Smooth muscle cell of the brain vasculature (primary cell): ENCODE data around the gene CNTNAP2.

Experiments used
- DNase-seq: peaks from one replicate; pipeline ENCODE4 v3.0.0-alpha.2; 2012; ENCODE audit warnings: low read depth, low spot score

Gene CNTNAP2

DNA sequence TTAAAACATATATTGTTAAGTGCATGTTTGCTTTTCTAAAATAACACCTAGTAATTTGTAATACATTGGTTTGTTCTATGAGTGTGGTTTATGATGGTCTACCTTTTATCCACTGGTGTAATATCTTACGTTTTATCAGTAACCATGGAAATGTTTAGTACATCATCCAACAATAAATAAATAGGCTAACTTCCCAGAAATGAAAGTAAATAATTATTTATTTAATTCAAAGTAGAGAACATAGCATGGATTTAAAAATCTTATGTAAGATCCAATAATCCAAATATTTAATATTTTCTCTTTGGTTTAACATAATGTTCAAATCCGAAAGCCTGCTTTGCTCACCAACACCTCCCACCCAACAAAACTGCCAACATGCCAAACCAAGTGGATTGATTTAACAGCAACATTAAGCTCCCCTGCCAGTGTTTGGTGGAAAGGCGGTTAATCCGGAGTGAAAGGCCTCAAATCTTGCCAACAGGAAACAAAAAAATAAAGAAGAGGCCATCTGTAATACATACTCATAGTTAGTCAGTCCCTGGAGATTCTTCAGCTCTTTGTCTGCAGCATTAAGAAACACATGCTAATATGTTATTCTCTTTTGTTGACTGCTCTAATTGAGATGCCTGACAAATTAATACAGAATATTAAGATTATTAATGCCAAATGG lies 897.8 kb downstream of the CNTNAP2 start:
- DNase-seq, result no peak

DNA sequence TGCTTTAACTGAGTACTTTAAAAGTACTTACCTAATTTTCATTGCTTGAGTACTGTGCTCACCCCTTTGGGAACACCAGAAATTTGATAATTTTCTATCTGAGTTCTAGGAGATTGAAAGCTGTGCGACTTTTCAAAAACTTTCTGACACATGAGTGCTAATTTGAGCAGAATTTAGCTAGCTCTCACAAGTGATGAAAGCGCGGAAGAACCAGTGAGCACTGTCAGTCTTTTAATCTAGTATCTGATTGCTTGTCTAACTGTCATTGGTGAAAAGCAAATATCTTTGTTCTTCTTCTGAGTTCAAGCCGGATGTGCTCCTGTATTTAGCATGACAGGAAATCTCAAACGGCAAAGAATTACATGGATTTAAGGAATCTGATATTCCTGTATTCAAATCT lies 899.4 kb downstream of the CNTNAP2 start:
- no peak for DNase-seq

DNA sequence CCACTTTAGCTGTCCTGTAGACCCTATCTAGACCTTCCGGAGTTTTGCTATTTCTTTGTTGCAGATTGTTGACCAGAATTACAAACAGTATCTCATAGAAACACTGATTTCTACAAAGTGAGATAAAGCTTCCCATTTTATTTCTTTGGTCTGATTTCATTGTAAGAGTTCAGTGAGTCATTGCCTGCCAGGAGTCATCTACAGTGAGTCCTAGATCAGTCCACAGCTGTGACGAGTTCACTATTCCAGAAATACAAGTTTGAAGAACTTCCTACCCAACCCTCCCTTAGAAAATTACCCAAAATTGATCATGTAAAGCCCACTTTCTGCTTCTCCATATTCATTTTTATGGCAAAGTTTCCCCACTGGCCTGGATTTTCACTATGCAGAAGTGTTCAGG lies 905.5 kb downstream of the CNTNAP2 start:
- DNase-seq, result no peak

DNA sequence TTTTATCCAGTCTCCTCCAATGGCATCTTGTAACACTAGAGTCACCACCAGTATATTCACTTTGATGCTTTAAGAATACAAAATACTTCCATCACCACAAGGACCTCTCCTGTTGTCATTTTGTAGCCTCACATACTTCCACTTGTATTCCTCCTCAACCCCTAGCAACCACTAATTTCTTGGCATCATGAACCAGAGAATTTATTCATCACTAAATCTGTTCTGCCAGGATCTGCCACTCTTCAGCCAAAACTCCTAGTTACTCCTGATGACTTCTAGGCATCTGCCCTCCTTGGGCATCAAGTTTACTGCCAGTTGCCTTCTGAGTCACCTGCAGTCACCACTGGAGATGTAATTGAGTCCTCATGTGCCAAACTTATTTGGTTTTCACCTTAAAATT lies 906.8 kb downstream of the CNTNAP2 start:
- DNase-seq, result no peak

DNA sequence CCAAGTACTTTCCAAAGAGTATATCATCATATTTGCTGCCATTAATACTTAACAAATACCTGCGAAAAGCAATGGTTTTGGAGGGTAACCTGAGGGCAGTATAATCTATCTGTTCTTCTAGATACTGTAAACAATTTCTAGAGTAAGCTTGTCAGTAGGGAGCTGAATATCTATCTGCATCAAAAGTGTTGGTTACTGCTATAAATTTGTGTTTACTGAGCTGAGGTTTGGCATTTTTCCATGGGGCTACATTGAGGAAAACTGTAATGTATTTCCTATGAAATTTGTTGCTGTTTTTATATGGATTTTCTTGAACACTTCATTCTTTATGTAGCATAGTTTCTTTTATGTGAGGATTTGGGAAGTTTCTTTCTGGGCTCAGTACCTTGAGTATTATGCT lies 913.4 kb downstream of the CNTNAP2 start:
- DNase-seq, result no peak

DNA sequence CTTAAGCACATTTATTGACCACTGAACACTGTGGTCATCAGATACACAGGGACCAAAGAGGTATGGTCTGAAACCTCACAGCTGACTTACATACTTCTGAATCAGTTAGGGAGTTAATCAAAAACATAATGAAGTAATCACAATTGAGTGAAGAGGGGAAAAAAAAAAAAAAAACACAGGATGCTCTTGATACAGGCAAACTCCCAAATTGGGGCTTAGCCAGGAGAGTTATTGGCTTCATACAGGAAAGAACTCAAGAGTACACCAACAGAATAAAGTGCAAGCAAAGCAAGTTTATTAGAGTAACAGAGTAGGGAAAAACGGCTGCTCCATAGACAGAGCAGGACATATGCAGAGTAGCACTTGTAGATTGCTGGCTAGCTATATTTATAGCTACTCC lies 917.0 kb downstream of the CNTNAP2 start:
- DNase-seq, result no peak

DNA sequence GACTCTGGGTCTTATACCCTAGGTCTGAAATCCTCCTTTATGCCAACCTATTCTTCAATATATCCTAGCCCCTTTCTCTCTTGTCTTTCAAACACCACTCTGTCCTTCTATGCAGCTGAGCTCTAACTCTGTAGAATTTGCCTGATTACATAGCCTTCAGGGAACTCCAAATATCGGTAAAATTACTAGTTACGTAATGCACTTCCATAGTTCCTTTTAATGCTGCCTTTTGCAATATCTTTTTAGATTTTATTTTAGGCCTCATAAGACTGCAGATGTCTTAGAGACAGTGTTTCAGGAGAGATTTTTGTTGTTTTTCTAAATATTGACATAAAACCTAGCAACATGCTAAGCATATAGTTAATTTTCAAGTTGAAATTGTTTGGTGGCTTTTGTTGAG lies 924.8 kb downstream of the CNTNAP2 start:
- DNase-seq, result no peak

DNA sequence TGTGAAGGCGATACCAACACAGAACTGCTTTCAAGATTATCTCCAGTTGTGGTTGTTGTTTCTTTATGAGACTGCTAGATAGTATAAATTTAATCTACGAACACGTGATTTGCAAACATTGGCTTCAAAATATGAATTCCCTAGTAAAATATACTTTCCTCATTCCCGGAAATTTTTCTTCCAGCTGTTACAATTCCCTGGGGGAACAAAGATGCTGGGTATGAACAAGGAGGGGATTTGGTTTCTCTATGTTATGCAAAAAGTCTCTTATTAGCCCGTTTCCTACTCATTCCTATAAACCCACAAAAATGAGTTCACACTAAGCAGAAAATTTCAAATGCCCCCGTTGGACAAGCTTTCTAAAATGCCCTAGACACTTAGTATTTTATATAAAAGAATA lies 928.3 kb downstream of the CNTNAP2 start:
- no peak for DNase-seq

DNA sequence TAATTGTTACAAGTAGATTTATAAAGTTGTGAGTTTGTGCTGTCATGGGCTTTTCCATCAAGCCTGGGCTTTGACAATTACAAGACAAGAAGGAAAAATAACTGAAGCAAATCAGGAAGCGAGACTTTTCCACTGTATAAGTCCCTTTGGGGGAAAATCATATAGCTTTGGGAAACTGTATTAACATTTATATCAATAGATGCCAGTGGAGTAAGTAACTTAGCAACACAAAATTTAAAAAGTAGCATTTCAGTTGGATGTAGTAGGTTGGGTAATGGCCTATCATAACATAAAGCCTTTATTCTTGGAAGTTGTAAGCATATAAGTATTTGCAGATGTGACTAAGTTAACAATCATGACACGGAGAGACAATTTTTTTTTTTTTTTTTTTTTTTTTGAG lies 931.1 kb downstream of the CNTNAP2 start:
- DNase-seq, result no peak

DNA sequence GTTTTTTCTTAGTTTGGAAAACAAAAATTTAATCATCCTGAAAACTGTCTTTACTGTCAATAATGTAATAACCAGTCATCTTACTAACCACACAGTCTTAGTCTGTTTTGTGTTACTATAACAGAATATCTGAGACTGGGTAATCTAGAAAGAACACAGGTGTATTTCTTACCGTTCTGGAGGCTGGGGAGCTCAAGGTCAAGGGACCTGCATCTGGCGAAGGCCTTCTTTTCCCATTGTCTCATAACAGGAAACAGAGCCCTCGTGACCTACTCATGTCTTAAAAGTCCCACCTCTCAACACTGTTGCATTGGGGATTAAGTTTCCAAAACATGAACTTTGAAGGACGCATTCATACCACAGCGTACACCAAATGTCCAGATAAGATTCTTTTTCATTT lies 932.3 kb downstream of the CNTNAP2 start:
- no peak for DNase-seq

DNA sequence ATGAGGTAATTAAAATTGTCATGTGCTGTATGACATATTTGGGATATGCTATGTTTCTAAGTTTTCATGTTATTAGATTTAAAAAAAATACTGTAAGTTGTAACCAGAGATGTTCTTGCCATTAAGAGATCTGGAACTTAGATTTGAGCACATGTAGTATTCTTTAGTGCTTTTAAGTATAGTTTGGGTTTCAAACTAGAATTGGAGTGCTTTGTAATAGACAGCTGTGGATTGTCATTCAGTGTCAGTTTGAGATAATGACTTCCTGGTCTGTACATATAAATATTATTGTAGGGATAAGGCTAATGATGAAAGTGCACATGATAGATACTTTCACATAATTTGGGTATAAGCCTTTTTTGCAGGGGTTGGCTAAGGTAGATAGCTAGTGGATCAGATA lies 936.2 kb downstream of the CNTNAP2 start:
- no peak for DNase-seq

DNA sequence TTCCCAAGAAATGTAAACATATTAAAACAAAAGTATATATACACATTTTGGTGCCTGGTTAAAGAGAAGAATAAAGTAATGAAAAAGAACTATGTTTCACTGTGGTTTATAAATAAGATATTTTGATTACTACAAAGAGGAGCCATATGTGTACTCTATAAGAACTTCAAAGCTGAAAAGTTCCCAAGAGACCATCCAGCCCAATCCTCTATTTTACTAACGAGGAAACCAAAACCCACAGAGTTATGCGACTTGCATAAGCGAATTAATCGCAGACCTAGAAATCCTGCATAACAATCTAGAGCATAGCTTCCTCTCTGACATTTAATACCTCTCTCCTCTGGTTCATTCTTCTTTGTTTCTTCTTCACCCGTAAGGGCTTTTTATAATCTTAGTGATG lies 937.1 kb downstream of the CNTNAP2 start:
- no peak for DNase-seq

DNA sequence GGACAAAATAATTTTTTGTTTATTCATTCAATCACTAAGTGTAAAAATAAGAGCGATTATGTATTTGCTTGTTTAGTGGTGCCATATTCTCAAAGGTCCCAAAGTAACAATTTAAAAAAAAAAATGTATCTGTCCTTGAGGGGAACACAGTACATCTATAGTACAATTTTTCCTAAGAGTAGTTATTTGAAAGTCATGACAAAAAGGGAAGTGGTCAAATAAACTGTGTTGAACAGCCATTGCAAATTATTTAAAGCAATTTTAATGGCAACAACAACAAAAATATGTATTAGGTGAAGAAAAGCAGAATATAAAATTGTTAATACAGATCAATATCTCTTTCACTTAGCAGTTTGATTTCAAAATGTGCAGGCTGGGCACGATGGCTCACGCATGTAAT lies 943.5 kb downstream of the CNTNAP2 start:
- no peak for DNase-seq

DNA sequence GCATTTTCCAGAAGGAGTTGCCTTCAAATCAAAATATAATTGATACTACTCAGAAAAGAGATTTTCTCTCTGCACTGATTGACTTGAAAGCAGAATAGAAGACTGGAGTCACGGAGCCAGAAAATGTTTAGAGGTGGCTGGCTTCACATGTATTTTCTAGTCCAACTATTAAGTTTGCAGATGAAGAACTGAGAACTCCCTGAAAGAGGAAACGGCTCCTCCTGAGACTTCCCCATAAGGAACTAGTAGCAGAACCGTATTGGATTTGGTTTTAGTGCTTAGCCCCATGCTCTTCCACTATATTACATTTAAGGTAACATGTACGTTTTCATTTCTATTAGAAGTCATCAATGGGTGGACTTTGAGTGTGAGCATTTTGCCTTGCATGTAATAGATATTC lies 946.3 kb downstream of the CNTNAP2 start:
- DNase-seq, result no peak

DNA sequence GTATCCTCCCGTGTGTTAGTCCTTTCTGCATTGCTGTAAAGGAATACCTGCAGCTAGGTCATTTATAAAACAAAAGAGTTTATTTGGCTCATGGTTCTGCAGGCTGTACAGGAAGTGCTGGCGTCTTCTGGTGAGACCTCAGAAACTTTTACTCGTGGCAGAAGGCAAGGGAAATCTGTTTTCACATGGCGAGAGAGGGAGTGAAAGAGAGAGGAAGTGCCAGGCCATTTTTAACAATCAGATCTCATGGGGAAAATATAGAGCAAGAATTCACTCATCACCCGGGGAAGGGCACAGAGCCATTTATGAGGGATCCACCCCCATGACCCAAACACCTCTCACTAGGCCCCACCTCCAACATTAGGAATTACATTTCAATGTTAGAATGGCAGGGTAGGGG lies 952.2 kb downstream of the CNTNAP2 start:
- no peak for DNase-seq

DNA sequence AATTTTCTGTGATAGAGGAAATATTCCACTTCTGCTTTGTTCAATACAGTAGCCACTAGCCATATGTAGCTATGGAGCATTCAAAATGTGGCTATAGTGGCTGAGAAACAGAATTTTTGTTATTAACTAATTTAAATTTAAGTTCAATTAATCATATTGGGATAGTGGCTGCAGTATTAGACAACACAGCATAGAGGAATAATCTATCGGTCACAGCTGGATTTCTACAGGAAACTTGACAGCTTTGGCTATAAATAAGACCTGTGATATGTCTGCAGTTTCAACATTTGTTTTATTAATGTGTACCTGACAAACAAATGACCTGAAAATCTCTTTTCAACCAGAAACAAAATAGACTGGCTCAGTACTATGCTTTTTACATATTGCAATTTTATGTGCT lies 953.2 kb downstream of the CNTNAP2 start:
- DNase-seq, result no peak

DNA sequence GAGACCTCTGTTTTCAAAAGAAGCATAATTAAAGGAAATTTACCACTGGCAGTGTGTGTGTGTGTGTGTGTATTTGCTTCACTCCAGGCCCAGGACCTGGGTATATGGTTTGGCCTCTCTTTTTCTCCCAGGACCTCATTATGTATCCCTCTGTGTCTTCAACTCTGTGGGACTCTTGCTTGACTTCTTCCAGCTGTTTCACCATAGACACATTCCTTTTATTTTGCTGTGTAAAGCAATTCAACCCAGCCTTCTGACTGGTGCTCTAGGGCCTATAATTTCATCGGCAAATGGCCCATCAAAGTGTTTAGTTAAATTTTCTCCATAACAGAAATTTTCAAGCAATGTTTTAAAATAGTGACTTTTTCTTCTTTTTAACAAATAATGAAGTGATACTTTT lies 954.3 kb downstream of the CNTNAP2 start:
- DNase-seq, result no peak

DNA sequence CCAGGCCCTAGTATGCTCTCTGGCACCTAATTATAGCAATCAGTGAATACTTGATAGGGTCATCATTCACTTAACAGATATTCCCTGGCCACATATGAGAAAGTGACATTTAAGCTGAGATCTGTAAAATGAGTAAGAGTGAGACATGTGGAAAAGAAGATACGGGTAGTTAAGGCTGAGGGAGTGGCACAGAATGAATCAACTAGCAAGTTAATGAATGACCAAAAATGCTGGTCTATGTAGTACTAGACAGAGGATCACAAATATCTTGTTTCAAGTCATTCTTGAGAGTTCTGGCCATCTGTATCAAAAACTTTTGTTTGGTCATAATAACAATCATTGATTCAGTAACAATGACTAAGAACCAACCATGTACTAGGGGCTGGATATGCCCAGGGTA lies 954.9 kb downstream of the CNTNAP2 start:
- DNase-seq, result no peak

DNA sequence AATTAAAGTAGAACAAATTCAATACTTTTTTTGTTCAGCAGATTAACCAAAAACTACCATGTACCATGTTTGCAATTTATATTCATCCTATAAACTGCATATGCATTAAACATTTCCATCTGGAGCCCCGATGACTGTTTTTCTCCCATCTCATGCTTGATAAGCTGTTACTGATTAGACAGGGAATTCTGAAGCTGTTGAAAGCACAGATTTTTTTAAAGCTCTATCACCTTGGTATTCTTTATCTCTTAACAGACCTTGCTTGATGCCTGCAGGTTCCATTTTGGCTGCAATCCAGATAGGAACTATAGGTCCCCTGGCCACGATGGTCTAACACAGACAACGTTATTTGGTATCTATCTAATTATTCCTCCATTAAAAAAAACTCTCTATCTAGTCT lies 961.7 kb downstream of the CNTNAP2 start:
- no peak for DNase-seq

DNA sequence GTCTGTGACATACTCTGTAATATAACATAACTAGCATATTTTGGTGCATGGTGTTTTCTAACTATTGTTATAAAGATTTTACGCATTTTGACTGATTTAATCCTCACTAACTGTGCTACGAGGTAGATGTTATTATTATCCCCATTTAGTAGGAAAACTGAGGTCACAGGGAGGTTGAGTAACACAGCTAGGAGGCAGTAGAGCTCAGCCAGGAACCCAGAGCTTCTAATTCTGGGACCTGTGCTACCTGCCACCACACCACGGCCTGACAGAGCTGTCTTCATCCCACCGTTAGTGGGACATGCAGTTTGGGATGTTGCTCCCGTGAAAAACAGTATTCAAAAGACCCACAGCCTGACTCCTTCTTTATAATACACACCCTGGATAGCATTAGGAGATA lies 962.5 kb downstream of the CNTNAP2 start:
- DNase-seq, result no peak

DNA sequence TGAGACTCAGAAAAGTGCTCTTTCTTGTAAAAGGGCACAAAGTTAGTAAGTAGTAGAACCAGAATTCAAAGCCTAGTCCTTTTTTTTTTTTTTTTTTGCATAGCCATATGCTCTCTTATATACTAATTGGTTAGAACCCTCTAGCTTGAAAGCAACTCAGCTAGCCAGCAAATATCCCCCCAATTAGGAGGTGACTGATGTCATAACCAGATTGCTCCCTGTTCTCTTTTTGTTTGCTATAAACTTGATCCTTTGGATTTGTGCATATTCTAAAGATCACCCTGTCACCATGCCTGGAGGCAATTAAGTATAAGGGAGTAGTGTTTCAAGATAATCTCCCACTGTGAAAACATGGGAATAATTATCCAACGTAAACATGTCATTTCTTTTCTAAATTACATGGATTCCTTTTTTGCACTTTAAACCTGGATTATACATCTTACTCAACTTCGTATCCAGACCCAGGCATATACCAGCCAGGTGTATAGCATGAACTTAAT lies 963.4 kb downstream of the CNTNAP2 start:
- no peak for DNase-seq

DNA sequence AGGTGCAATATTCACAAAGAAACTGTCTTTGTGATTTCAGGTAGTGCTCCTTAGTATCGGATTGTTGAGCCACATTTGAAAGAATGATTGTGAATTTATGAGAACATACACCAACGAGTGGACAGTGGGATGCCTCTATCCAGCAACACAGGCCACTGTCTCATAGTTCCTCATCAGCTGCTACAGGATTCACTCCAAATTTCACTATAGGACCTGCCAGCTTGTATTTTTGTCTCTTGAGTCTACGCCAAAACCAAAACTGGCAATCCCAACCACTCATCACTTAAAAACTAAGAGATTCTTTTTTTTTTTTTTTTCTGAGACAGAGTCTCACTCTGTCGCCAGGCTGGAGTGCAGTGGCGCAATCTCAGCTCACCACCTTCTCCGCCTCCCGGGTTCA lies 964.5 kb downstream of the CNTNAP2 start:
- no peak for DNase-seq

DNA sequence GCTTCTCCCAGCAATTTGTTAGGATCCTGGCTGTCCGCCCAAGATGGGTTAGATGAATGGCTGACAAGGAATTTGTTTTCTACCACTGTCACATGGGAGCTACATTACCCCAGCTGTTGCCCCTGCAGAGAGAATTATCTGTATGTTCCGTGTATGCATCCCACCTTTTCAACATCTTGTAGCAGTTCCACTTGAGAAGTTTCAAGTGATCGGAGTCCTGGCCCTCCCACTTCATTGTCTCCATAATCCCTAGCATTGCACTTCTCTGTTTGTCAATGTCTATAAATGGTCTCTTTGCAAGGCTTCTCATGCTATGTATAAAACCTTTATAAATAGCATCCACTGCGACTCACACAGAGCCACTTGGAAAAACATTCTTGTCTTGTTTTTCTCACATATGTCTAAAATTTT lies 972.5 kb downstream of the CNTNAP2 start:
- DNase-seq, result no peak

DNA sequence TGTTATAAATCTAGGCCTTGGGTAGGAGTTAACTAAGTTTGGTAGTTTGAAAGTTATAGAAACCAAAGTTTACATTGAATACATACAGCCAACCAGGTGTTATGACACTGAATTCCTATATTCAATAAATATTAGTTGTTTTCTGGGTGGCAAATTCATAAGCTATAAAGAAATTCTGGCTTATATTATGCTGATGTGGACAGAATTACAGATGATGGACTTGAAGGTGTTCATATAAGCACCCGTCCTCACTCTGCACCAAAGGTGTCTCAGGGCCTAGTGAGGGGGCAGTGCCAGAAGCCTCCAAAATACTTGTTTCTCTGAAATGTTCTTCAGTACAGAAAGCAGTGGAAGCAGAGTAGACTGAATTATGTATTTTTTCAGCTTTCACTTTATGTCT lies 973.0 kb downstream of the CNTNAP2 start:
- DNase-seq, result no peak
